Gastroesophageal sphincter (tissue), 4 donors: ENCODE measurements around the gene PDXK. TPM values are rescaled to one million over a fixed set of nuclear protein-coding genes. Genes with fewer than 3 reads are reported as not detected.

Experiments used
- ATAC-seq: fragments of 150-250 bp; one replicate; pipeline ENCODE4 v1.9.1; 2016; ENCODE audit warnings: mild to moderate bottlenecking, moderate library complexity
- H3K27ac ChIP-seq, 4 donors: fragments of 200-600 bp; sonication (generic) in 3 of 4; 1 replicate in 3 of 4; 2 replicates in 1 of 4; pipeline ENCODE4 v1.5.1; 2016 to 2019
- H3K27me3 ChIP-seq: fragments of 200-600 bp; sonication (generic); one replicate; pipeline ENCODE4 v1.5.1; 2019
- H3K36me3 ChIP-seq, 2 donors: fragments of 200-600 bp; sonication (generic); one replicate each; pipeline ENCODE4 v1.5.1; 2019; ENCODE audit warnings: control low read depth in 1 of 2
- H3K4me1 ChIP-seq, 3 donors: fragments of 200-600 bp; sonication (generic); 1 replicate in 2 of 3; 2 replicates in 1 of 3; pipeline ENCODE4 v1.5.1; 2016 to 2019; ENCODE audit warnings: control low read depth in 2 of 3
- H3K4me3 ChIP-seq, 2 donors: fragments of 200-600 bp; sonication (generic); one replicate each; pipeline ENCODE4 v1.5.1; 2019; ENCODE audit warnings: mild to moderate bottlenecking in 1 of 2, moderate library complexity in 1 of 2
- H3K9me3 ChIP-seq, 3 donors: fragments of 200-600 bp; sonication (generic); one replicate each; pipeline ENCODE4 v1.5.1; 2017 to 2019; ENCODE audit warnings: control low read depth in 2 of 3
- EP300 ChIP-seq: sonication (generic); formaldehyde crosslinking; IDR thresholded peaks from one replicate; pipeline ENCODE4 v1.6.1; 2017; ENCODE audit warnings: antibody characterized with exemption, mild to moderate bottlenecking
- POLR2A ChIP-seq, 2 donors: fragments of 450-650 bp; IDR thresholded peaks; one replicate each; pipeline ENCODE4 v1.6.1; 2017; ENCODE audit warnings: antibody characterized with exemption in 2 of 2, mild to moderate bottlenecking in 2 of 2, moderate library complexity in 1 of 2
- POLR2AphosphoS5 ChIP-seq: sonication (generic); formaldehyde crosslinking; IDR thresholded peaks from one replicate; pipeline ENCODE4 v1.6.1; 2017; ENCODE audit warnings: antibody characterized with exemption
- WGBS, 2 donors: methylation state at CpG; one replicate each; pipeline ENCODE4 v1.1.5; 2018; ENCODE audit warnings: low coverage in 1 of 2; 5-methylcytosine and 5-hydroxymethylcytosine counted together
- total RNA-seq, 4 donors: library from RNA; depleted of rRNA; stranded (reverse); fragments of >200 nt; gene quantifications; one replicate each; pipeline ENCODE4 v1.1.0, GENCODE V29; 2016
- TF ChIP-seq, protein P1 (sequence below), 4 experiments: fragments of 200-600 bp in 2 of 4; fragments of 450-650 bp in 2 of 4; sonication (generic) in 1 of 4; IDR thresholded peaks; one replicate each; pipeline ENCODE4 v1.5.1; 2017 to 2019; ENCODE audit warnings: antibody characterized with exemption in 4 of 4, mild to moderate bottlenecking in 2 of 4, moderate library complexity in 2 of 4

Gene PDXK
- total RNA-seq, 4 donors from 2014 or later, result 24.4 to 42.2 (median 33.0) TPM

DNA sequence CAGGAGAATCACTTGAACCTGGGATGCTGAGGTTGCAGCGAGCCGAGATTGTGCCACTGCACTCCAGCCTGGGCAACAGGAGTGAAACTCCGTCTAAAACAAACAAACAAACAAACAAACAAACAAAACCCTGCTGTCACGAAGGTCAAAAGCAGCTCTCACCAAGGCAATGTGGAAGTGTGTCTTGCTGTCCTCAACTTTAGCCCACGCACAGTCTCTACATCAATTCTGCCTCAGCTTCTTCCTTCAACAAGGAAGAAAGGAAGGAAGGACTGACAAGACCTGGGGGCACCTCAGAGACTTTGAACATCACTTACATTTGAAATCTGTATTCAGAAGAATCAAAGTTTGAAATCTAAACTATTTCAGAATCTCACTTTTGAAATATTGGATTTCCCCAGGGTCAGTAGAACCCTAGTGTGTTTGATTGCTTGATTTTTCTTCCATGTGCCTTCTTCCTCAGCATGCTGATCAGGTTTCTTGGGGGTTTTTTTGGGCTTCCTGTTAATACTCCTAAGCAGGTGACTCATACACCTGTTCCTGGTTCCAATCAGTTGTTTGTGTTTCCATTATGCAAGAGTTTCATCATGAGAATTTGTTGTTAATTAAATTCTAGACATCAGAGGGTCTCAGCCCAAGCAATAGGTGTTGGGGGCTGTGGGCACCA is 63.6 kb downstream of the PDXK start:
- Histone ChIP-seq H3K4me3 (no peak overlapping the region), H3K27ac (no peak overlapping the region), H3K27me3 (no peaks in the 10 kb centered on the region), H3K4me1 (no peaks in the 10 kb centered on the region), H3K9me3 (no peaks in the 10 kb centered on the region), H3K36me3 (no peaks in the 10 kb centered on the region)
- 60 to 66% methylated on average over 3 to 5 of the region's 5 CpGs for WGBS, 2 donors
- ATAC-seq, result no peak
- TF ChIP-seq, protein P1, sequence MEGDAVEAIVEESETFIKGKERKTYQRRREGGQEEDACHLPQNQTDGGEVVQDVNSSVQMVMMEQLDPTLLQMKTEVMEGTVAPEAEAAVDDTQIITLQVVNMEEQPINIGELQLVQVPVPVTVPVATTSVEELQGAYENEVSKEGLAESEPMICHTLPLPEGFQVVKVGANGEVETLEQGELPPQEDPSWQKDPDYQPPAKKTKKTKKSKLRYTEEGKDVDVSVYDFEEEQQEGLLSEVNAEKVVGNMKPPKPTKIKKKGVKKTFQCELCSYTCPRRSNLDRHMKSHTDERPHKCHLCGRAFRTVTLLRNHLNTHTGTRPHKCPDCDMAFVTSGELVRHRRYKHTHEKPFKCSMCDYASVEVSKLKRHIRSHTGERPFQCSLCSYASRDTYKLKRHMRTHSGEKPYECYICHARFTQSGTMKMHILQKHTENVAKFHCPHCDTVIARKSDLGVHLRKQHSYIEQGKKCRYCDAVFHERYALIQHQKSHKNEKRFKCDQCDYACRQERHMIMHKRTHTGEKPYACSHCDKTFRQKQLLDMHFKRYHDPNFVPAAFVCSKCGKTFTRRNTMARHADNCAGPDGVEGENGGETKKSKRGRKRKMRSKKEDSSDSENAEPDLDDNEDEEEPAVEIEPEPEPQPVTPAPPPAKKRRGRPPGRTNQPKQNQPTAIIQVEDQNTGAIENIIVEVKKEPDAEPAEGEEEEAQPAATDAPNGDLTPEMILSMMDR (IDR thresholded peaks at IDR 0.05), result no peak
- no peak for TF ChIP-seq EP300
- no peak for TF ChIP-seq POLR2AphosphoS5
- no peak for TF ChIP-seq POLR2A (IDR thresholded peaks at IDR 0.05)

DNA sequence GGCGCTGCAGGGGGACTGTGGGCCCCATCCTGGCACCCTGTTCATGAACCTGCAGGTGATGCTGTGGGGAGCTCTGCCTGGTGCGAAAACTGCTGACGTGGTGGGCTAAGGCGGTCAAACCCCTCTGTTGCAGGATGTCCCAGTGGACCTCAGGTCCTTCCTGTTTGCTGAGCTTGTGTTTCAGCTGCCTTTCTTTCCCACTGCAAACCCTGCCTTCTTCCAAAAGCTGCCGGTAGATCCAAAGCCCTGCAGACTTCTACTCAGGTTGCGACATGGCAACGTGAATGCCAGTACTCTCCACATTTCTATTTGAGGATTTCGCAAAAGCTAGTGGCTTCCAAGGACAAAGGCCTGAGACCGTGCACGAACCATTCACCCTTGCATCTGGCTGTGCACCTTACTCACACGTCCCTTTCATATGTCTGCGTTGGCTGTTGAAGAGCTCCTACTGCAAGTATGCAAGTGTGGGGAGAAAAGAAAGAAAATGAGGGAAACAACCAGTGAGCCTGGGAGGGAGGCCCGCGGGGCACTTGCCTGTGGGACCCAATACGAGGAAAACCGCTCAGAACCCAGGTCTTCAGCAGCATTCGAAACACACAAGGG is 64.3 kb downstream of the PDXK start:
- no peaks in the 10 kb centered on the region for H3K4me1 ChIP-seq
- no peak for ATAC-seq
- H3K27me3 ChIP-seq, result no peaks in the 10 kb centered on the region
- 70 to 80% methylated on average over 7 to 11 of the region's 17 CpGs for WGBS, 2 donors
- no peak overlapping the region for H3K27ac ChIP-seq
- H3K9me3 ChIP-seq, result no peaks in the 10 kb centered on the region
- TF ChIP-seq, protein P1 (IDR thresholded peaks at IDR 0.05), result no peak
- TF ChIP-seq EP300, result no peak
- no peaks in the 10 kb centered on the region for H3K36me3 ChIP-seq
- H3K4me3 ChIP-seq, result no peak overlapping the region

DNA sequence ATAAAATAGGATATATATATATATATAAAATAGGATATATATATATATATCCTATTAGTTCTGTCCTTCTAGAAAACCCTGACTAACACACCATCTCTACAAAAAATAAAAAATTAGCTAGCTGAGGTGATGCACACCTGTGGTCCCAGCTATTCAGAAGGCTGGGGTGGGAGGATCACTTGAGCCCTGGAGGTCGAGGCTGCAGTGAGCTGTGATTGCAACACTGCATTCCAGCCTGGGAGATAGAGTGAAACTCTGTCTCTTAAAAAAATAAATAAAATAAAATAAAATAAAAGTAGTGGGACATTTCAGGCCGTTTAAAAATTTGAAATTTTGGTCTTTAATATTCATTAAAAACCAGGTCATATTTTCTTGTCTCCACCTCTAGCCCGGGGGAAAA is 66.2 kb downstream of the PDXK start:
- no peaks in the 10 kb centered on the region for H3K9me3 ChIP-seq
- H3K27me3 ChIP-seq, result no peaks in the 10 kb centered on the region
- no peak overlapping the region for H3K4me3 ChIP-seq
- no peak for ATAC-seq
- H3K4me1 ChIP-seq, result peaks cover 0 to 13% (median 2%) of the 10 kb centered on the region in 3 donors
- H3K36me3 ChIP-seq, result no peaks in the 10 kb centered on the region
- 39 to 54% methylated on average over 3 of the region's 3 CpGs for WGBS, 2 donors
- TF ChIP-seq, protein P1 (IDR thresholded peaks at IDR 0.05), result no peak
- TF ChIP-seq EP300, result no peak
- no peak for TF ChIP-seq POLR2AphosphoS5
- H3K27ac ChIP-seq, result no peak overlapping the region

DNA sequence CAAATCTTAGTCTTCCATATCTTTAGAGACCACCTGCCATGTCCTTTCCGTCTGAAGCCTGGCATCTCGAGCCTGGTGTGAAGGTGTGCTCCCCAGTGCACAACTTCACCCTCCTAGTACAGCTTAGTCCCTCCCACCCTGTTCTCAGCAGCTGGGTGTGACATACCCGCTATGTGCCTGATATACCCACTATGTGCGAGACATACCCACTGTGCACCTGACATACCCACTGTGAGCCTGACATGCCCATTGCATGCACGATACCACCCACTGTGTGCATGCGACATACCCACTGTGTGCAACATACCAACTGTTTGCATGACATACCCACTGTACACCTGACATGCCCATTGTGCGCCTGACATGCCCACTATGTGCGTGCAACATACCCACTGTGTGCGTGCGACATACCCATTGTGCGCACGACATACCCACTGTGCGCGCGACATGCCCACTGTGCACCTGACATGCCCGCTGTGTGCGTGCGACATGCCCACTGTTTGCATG is 67.4 kb downstream of the PDXK start:
- WGBS, 2 donors, result 80 to 86% methylated on average over 16 to 18 of the region's 18 CpGs
- Histone ChIP-seq H3K9me3 (no peaks in the 10 kb centered on the region), H3K4me3 (no peak overlapping the region), H3K36me3 (peaks cover 0 to 2% of the 10 kb centered on the region in 2 donors), H3K27me3 (no peaks in the 10 kb centered on the region), H3K27ac (no peak overlapping the region), H3K4me1 (peaks cover 2 to 25% (median 7%) of the 10 kb centered on the region in 3 donors)
- no peak for ATAC-seq
- TF ChIP-seq POLR2AphosphoS5 (no peak), POLR2A (IDR thresholded peaks at IDR 0.05) (no peak), EP300 (no peak)
- TF ChIP-seq, protein P1 (IDR thresholded peaks at IDR 0.05), result no peak
